Activated CD8-positive, alpha-beta T cell treated with anti-CD3 and anti-CD28 coated beads for 36 hours (primary cell): Measurements from ENCODE around the gene LY9. TPM values are rescaled to one million over a fixed set of nuclear protein-coding genes. Genes with fewer than 3 reads are reported as not detected.

ENCODE experiments used
- ATAC-seq: fragments of 200-7000 bp; cut with Tn5 transposase; one replicate; pipeline ENCODE4 v1.10.0; 2021; ENCODE audit warnings: mild to moderate bottlenecking, moderate library complexity
- CTCF ChIA-PET: fragments of 350-600 bp; sonication (Branson Sonifier 250); formaldehyde crosslinking; loops from one replicate; lab custom pipeline; 2021; ENCODE audit warnings: antibody characterized with exemption; lab: Charles Lee
- POLR2A ChIA-PET: fragments of 350-600 bp; sonication (Branson Sonifier 250); formaldehyde crosslinking; loops from one replicate; lab custom pipeline; 2021; ENCODE audit warnings: antibody characterized with exemption; lab: Charles Lee
- DNase-seq: peaks from one replicate; pipeline ENCODE4 v3.0.0-alpha.2; 2020
- H3K27ac Mint-ChIP-seq: one replicate; pipeline ENCODE4 v1.8.0; 2021; ENCODE audit warnings: mild to moderate bottlenecking, mixed read lengths
- H3K27me3 Mint-ChIP-seq: one replicate; pipeline ENCODE4 v1.8.0; 2021; ENCODE audit warnings: mixed read lengths
- H3K36me3 Mint-ChIP-seq: one replicate; pipeline ENCODE4 v1.8.0; 2021; ENCODE audit warnings: low read depth, mixed read lengths
- H3K4me1 Mint-ChIP-seq: one replicate; pipeline ENCODE4 v1.8.0; 2021; ENCODE audit warnings: low read depth, mixed read lengths
- H3K4me3 Mint-ChIP-seq: one replicate; pipeline ENCODE4 v1.8.0; 2021; ENCODE audit warnings: mild to moderate bottlenecking, moderate library complexity, mixed read lengths
- H3K9me3 Mint-ChIP-seq: one replicate; pipeline ENCODE4 v1.8.0; 2021; ENCODE audit warnings: mixed read lengths
- CTCF ChIP-seq: fragments of 200-600 bp; IDR thresholded peaks from one replicate; pipeline ENCODE4 v1.8.0; 2022; ENCODE audit warnings: antibody characterized with exemption, mild to moderate bottlenecking
- intact Hi-C: fragments of 100-400 bp; cut with micrococcal nuclease; formaldehyde crosslinking; loops from one replicate; pipeline ENCODE4 v1.10.0; 2022
- total RNA-seq, 2 experiments: library from RNA; stranded (reverse); gene quantifications; one replicate each; pipeline ENCODE4 v1.2.3, GENCODE V29; 2021

Gene LY9
- total RNA-seq, 2 experiments from 2014 or later = 19.1 to 19.5 TPM

- Mint-ChIP-seq H3K4me1 (peaks cover 67% of the 10 kb centered on the region), H3K27ac (peak overlapping the region; percentile 99), H3K36me3 (no peaks in the 10 kb centered on the region), H3K9me3 (no peaks in the 10 kb centered on the region), H3K4me3 (peak overlapping the region; percentile 25), H3K27me3 (no peaks in the 10 kb centered on the region)
- POLR2A ChIA-PET = interaction anchor here (0.7 to 2.0 kb wide), 4 partner anchors 12 to 143 kb away, joined by 3 to 9 read pairs (median 4); partner anchors contain the start of gene LY9
- CTCF ChIA-PET = interaction anchor here (0.8 to 12.6 kb wide), 12 partner anchors 12 to 151 kb away, joined by 3 to 298 read pairs (median 43); partner anchors contain the start of genes ITLN2 and LY9
- ATAC-seq (no peak), DNase-seq (peak; percentile 45)
- intact Hi-C loops = no loop called here
- no peak for TF ChIP-seq CTCF
Measured at GRCh38 chr1:160838888-160839287, 42.9 kb downstream of the LY9 start.

GRCh38 chr1:160839746-160840145, 43.8 kb downstream of the LY9 start:
- Mint-ChIP-seq H3K4me1 (peaks cover 60% of the 10 kb centered on the region), H3K36me3 (no peaks in the 10 kb centered on the region), H3K27ac (no peak overlapping the region), H3K9me3 (no peaks in the 10 kb centered on the region), H3K4me3 (no peak overlapping the region), H3K27me3 (no peaks in the 10 kb centered on the region)
- CTCF ChIA-PET = interaction anchor here (0.9 to 12.6 kb wide), 7 partner anchors 11 to 151 kb away, joined by 3 to 298 read pairs (median 47); partner anchors contain the start of genes ITLN2 and LY9
- POLR2A ChIA-PET = interaction anchor here (0.6 to 2.0 kb wide), 3 partner anchors 10 to 44 kb away, joined by 3 to 9 read pairs (median 4); partner anchors contain the start of gene LY9
- intact Hi-C loops = no loop called here
- ATAC-seq (no peak), DNase-seq (no peak)
- TF ChIP-seq CTCF = no peak

- POLR2A ChIA-PET = interaction anchor here (1.3 to 1.8 kb wide), 2 partner anchors 9 to 15 kb away, joined by 4 read pairs; no protein-coding TSS in a partner anchor
- Mint-ChIP-seq H3K4me3 (no peak overlapping the region), H3K36me3 (no peaks in the 10 kb centered on the region), H3K27ac (no peak overlapping the region), H3K27me3 (no peaks in the 10 kb centered on the region), H3K9me3 (no peaks in the 10 kb centered on the region), H3K4me1 (peaks cover 51% of the 10 kb centered on the region)
- CTCF ChIA-PET = interaction anchor here (0.9 to 12.6 kb wide), 9 partner anchors 9 to 133 kb away, joined by 3 to 298 read pairs (median 3); partner anchors contain the start of gene ITLN2
- intact Hi-C loops = no loop called here
- DNase-seq (no peak), ATAC-seq (no peak)
- TF ChIP-seq CTCF = no peak
Measured at GRCh38 chr1:160841079-160841478, 45.1 kb downstream of the LY9 start.

- ChIA-PET POLR2A (no interaction called here), CTCF (interaction anchor here (0.7 to 12.6 kb wide), 7 partner anchors 9 to 110 kb away, joined by 3 to 298 read pairs (median 4); partner anchors contain the start of gene ITLN2)
- DNase-seq (peak; percentile 33), ATAC-seq (no peak)
- no peaks in the 10 kb centered on the region for H3K27me3 Mint-ChIP-seq
- no peaks in the 10 kb centered on the region for H3K36me3 Mint-ChIP-seq
- H3K27ac Mint-ChIP-seq = no peak overlapping the region
- TF ChIP-seq CTCF = no peak
- intact Hi-C loops = no loop called here
- H3K9me3 Mint-ChIP-seq = no peaks in the 10 kb centered on the region
- no peak overlapping the region for H3K4me3 Mint-ChIP-seq
- peaks cover 20% of the 10 kb centered on the region for H3K4me1 Mint-ChIP-seq
Measured at GRCh38 chr1:160844447-160845232, 48.7 kb downstream of the LY9 start.
